H1 (cell line): ENCODE measurements around the gene EPB41L5. TPM values are rescaled to one million over a fixed set of nuclear protein-coding genes. Genes with fewer than 3 reads are reported as not detected.

Experiments
- CTCF ChIA-PET: fragments of 300-600 bp; sonication (Branson Sonifier 250); formaldehyde crosslinking; loops from one replicate; lab custom pipeline; 2021; ENCODE audit not compliant: partially characterized antibody; lab: Charles Lee
- POLR2A ChIA-PET: fragments of 300-600 bp; sonication (Branson Sonifier 250); formaldehyde crosslinking; loops from one replicate; lab custom pipeline; 2021; ENCODE audit warnings: inconsistent platforms; ENCODE audit not compliant: partially characterized antibody; lab: Charles Lee
- DNase-seq, 2 experiments: peaks; one replicate each; pipeline versions ENCODE4 v3.0.0 to v3.0.0-alpha.2; 2010 to 2022; ENCODE audit warnings: low spot score in 2 of 2, low read depth in 1 of 2, mixed read lengths in 1 of 2
- FAIRE-seq: peaks from 2 replicates; lab custom pipeline; 2011; peaks lifted over from hg19 to GRCh38; lab: Jason Lieb, UNC
- H2AFZ ChIP-seq: 2 replicates; pipeline ENCODE4 v1.8.1; 2012; ENCODE audit warnings: low read length, inconsistent platforms
- H2AK5ac ChIP-seq: 2 replicates; pipeline ENCODE4 v1.6.1; 2013; ENCODE audit warnings: low read depth, low read length
- H2BK120ac ChIP-seq: replicated peaks from 2 replicates; pipeline ENCODE3; 2013; ENCODE audit warnings: low read depth, low read length, inconsistent platforms
- H2BK12ac ChIP-seq: 2 replicates; pipeline ENCODE4 v1.6.1; 2013; ENCODE audit warnings: low read depth, low read length
- H2BK15ac ChIP-seq: 2 replicates; pipeline ENCODE4 v1.6.1; 2013; ENCODE audit warnings: low read length
- H2BK20ac ChIP-seq: 2 replicates; pipeline ENCODE4 v1.6.1; 2013; ENCODE audit warnings: low read length
- H2BK5ac ChIP-seq: 2 replicates; pipeline ENCODE4 v1.6.1; 2013; ENCODE audit warnings: low read depth, low read length
- H3K14ac ChIP-seq: 2 replicates; pipeline ENCODE4 v1.6.1; 2013; ENCODE audit warnings: inconsistent platforms; ENCODE audit not compliant: insufficient read length
- H3K18ac ChIP-seq: 2 replicates; pipeline ENCODE4 v1.6.1; 2013; ENCODE audit warnings: low read length; ENCODE audit errors: extremely low read depth
- H3K23ac ChIP-seq: 2 replicates; pipeline ENCODE4 v1.6.1; 2013; ENCODE audit warnings: inconsistent platforms; ENCODE audit not compliant: insufficient read length
- H3K23me2 ChIP-seq: 2 replicates; pipeline ENCODE4 v1.6.1; 2013; ENCODE audit warnings: low read depth, low read length
- H3K27ac ChIP-seq: 2 replicates; pipeline ENCODE4 v1.6.1; 2011; ENCODE audit warnings: low read depth, low read length, inconsistent platforms
- H3K27me3 ChIP-seq, 4 experiments: replicated peaks in 1 of 4; 1 replicate in 1 of 4; 2 replicates in 3 of 4; pipeline versions ENCODE4 v1.6.1 to v1.8.1; 2011 to 2013; ENCODE audit warnings: low read length in 3 of 4, mild to moderate bottlenecking in 3 of 4, inconsistent platforms in 2 of 4, mixed read lengths in 2 of 4, moderate library complexity in 1 of 4; ENCODE audit not compliant: control insufficient read depth in 3 of 4, insufficient read depth in 3 of 4; ENCODE audit errors: extremely low read depth in 1 of 4
- H3K36me3 ChIP-seq, 4 experiments: 2 replicates each; pipeline versions ENCODE4 v1.6.1 to v1.8.1; 2011 to 2013; ENCODE audit warnings: mild to moderate bottlenecking in 4 of 4, low read length in 3 of 4, moderate library complexity in 2 of 4, control low read depth in 1 of 4, inconsistent platforms in 1 of 4; ENCODE audit not compliant: insufficient read depth in 4 of 4, control insufficient read depth in 2 of 4
- H3K4ac ChIP-seq: replicated peaks from 2 replicates; pipeline ENCODE3; 2013; ENCODE audit warnings: low read length, low read depth, mixed read lengths, inconsistent platforms; ENCODE audit not compliant: insufficient read length
- H3K4me1 ChIP-seq, 4 experiments: replicated peaks in 1 of 4; 1 replicate in 1 of 4; 2 replicates in 3 of 4; pipeline versions ENCODE4 v1.6.1 to v1.8.1; 2011 to 2013; ENCODE audit warnings: low read length in 3 of 4, inconsistent platforms in 2 of 4, mixed read lengths in 1 of 4; ENCODE audit not compliant: insufficient read depth in 4 of 4, control insufficient read depth in 3 of 4
- H3K4me2 ChIP-seq, 2 experiments: 2 replicates each; pipeline versions ENCODE4 v1.6.1 to v1.8.1; 2011 to 2013; ENCODE audit warnings: low read depth in 2 of 2, low read length in 2 of 2, control low read depth in 1 of 2, inconsistent platforms in 1 of 2, mild to moderate bottlenecking in 1 of 2; ENCODE audit not compliant: insufficient read depth in 1 of 2
- H3K4me3 ChIP-seq, 4 experiments: fragments of 200-600, 300-600 bp in 1 of 4; sonication (generic), shearing (Covaris generic), sonication (Bioruptor Twin) in 1 of 4; 2 replicates each; pipeline versions ENCODE4 v1.5.1 to v1.8.1; 2011 to 2016; ENCODE audit warnings: low read length in 4 of 4, low read depth in 3 of 4, control low read depth in 2 of 4, inconsistent platforms in 2 of 4, mild to moderate bottlenecking in 2 of 4, mixed read lengths in 1 of 4, moderate library complexity in 1 of 4; ENCODE audit not compliant: insufficient read depth in 2 of 4; ENCODE audit errors: extremely low read depth in 1 of 4
- H3K56ac ChIP-seq: replicated peaks from 2 replicates; pipeline ENCODE3; 2013; ENCODE audit warnings: low read depth, mild to moderate bottlenecking, mixed read lengths, low read length, inconsistent platforms; ENCODE audit not compliant: insufficient read length
- H3K79me1 ChIP-seq: 2 replicates; pipeline ENCODE4 v1.6.1; 2013; ENCODE audit warnings: low read depth, low read length, control low read depth
- H3K79me2 ChIP-seq, 2 experiments: 2 replicates each; pipeline versions ENCODE4 v1.6.1 to v1.8.1; 2012 to 2013; ENCODE audit warnings: low read length in 2 of 2, mild to moderate bottlenecking in 2 of 2, inconsistent platforms in 1 of 2; ENCODE audit not compliant: insufficient read depth in 2 of 2, control insufficient read depth in 1 of 2
- H3K9ac ChIP-seq, 4 experiments: replicated peaks in 1 of 4; 1 replicate in 1 of 4; 2 replicates in 3 of 4; pipeline versions ENCODE4 v1.6.1 to v1.8.1; 2011 to 2013; ENCODE audit warnings: low read depth in 3 of 4, low read length in 3 of 4, control low read depth in 2 of 4, mild to moderate bottlenecking in 2 of 4, moderate library complexity in 2 of 4, inconsistent platforms in 1 of 4; ENCODE audit errors: extremely low read depth in 1 of 4
- H3K9me3 ChIP-seq, 2 experiments: 2 replicates each; pipeline versions ENCODE4 v1.6.1 to v1.8.1; 2012 to 2013; ENCODE audit warnings: mild to moderate bottlenecking in 2 of 2, moderate library complexity in 2 of 2, control low read depth in 1 of 2, inconsistent platforms in 1 of 2, low read depth in 1 of 2, low read length in 1 of 2, mixed read lengths in 1 of 2; ENCODE audit not compliant: insufficient read depth in 2 of 2
- H4K20me1 ChIP-seq, 2 experiments: replicated peaks in 1 of 2; 2 replicates each; pipeline versions ENCODE3 to v1.8.1; 2011 to 2013; ENCODE audit warnings: inconsistent platforms in 2 of 2, low read length in 2 of 2, mild to moderate bottlenecking in 1 of 2; ENCODE audit not compliant: insufficient read depth in 2 of 2, control insufficient read depth in 1 of 2
- H4K5ac ChIP-seq: 2 replicates; pipeline ENCODE4 v1.6.1; 2013; ENCODE audit warnings: low read length, low read depth, mixed read lengths, inconsistent platforms; ENCODE audit not compliant: insufficient read length
- H4K8ac ChIP-seq: 2 replicates; pipeline ENCODE4 v1.8.0; 2013; ENCODE audit warnings: mild to moderate bottlenecking, moderate library complexity, low read length, inconsistent platforms; ENCODE audit not compliant: insufficient read depth; ENCODE audit errors: extremely low read depth
- H4K91ac ChIP-seq: replicated peaks from 2 replicates; pipeline ENCODE3; 2013; ENCODE audit warnings: low read length, mixed read lengths, inconsistent platforms; ENCODE audit not compliant: insufficient read length
- CBX5 ChIP-seq: fragments of 300-800, 300-1000 bp; sonication (generic); IDR thresholded peaks from 2 replicates; pipeline ENCODE4 v1.7.1; 2016; ENCODE audit warnings: antibody characterized with exemption, low read length, low read depth
- GTF2F1 ChIP-seq: IDR thresholded peaks from 2 replicates; pipeline ENCODE4 v1.6.1; 2012; ENCODE audit warnings: low read depth, low read length, improper control_type of control experiment, borderline replicate concordance
- JUN ChIP-seq: IDR thresholded peaks from 2 replicates; pipeline ENCODE4 v1.6.1; 2011; ENCODE audit warnings: low read depth, mild to moderate bottlenecking, improper control_type of control experiment, low read length
- JUND ChIP-seq: IDR thresholded peaks from 2 replicates; pipeline ENCODE4 v1.6.1; 2011; ENCODE audit warnings: mild to moderate bottlenecking, improper control_type of control experiment, low read length
- KDM1A ChIP-seq: fragments of 200-600, 300-600 bp; sonication (generic); IDR thresholded peaks from 2 replicates; pipeline ENCODE4 v1.7.1; 2016; ENCODE audit warnings: mild to moderate bottlenecking, low read length, borderline replicate concordance
- KDM4A ChIP-seq: IDR thresholded peaks from one replicate; pipeline ENCODE4 v1.7.1; 2012; ENCODE audit warnings: low read depth, mild to moderate bottlenecking, moderate library complexity, low read length, inconsistent platforms; ENCODE audit not compliant: severe bottlenecking
- MAFK ChIP-seq: IDR thresholded peaks from 2 replicates; pipeline ENCODE4 v1.6.1; 2012; ENCODE audit warnings: low read depth, mild to moderate bottlenecking, improper control_type of control experiment, low read length
- NANOG ChIP-seq: IDR thresholded peaks from 2 replicates; pipeline ENCODE4 v1.6.1; 2011; ENCODE audit warnings: low read length, low read depth, mild to moderate bottlenecking, inconsistent platforms; ENCODE audit not compliant: insufficient read depth, poor library complexity, severe bottlenecking
- RAD21 ChIP-seq, 2 experiments: IDR thresholded peaks in 1 of 2; conservative IDR thresholded peaks in 1 of 2; 2 replicates each; pipeline ENCODE4 v1.6.1; 2011; ENCODE audit warnings: low read depth in 2 of 2, low read length in 2 of 2, improper control_type of control experiment in 1 of 2, inconsistent platforms in 1 of 2, mild to moderate bottlenecking in 1 of 2, moderate library complexity in 1 of 2
- SP1 ChIP-seq: IDR thresholded peaks from 2 replicates; pipeline ENCODE4 v1.6.1; 2011; ENCODE audit warnings: low read depth, low read length
- SP4 ChIP-seq: IDR thresholded peaks from 2 replicates; pipeline ENCODE4 v1.6.1; 2012; ENCODE audit warnings: low read length, inconsistent platforms
- TBP ChIP-seq: IDR thresholded peaks from 2 replicates; pipeline ENCODE4 v1.6.1; 2011; ENCODE audit warnings: low read depth, low read length, improper control_type of control experiment
- TCF12 ChIP-seq: IDR thresholded peaks from 2 replicates; pipeline ENCODE4 v1.6.1; 2011; ENCODE audit warnings: low read depth, mild to moderate bottlenecking, low read length
- ZNF274 ChIP-seq: IDR thresholded peaks from 2 replicates; pipeline ENCODE4 v1.7.0; 2012; ENCODE audit warnings: low read length, borderline replicate concordance; ENCODE audit errors: extremely low read depth
- WGBS, 2 experiments: shearing (Covaris generic) in 1 of 2; methylation state at CpG; one replicate each; pipeline versions ENCODE4 v1.1.6 to v1.1.7; 2013 to 2015; ENCODE audit warnings: low lambda C conversion rate in 2 of 2, mixed read lengths in 2 of 2, inconsistent platforms in 1 of 2, low coverage in 1 of 2, missing lambda C conversion rate in 1 of 2; ENCODE audit not compliant: insufficient replicate concordance in 2 of 2, insufficient coverage in 1 of 2, insufficient read length in 1 of 2; ENCODE audit errors: extremely low coverage in 1 of 2, missing lambda C conversion rate in 1 of 2; 5-methylcytosine and 5-hydroxymethylcytosine counted together
- polyA plus RNA-seq, 7 experiments: library from polyadenylated mRNA; depleted of rRNA in 3 of 7; stranded (reverse) in 5 of 7; unstranded in 2 of 7; fragments of >200 nt in 5 of 7; fragments of 200-250 nt in 2 of 7; gene quantifications; 1 replicate in 5 of 7; 2 replicates in 1 of 7; 4 replicates in 1 of 7; pipeline versions ENCODE4 v1.2.1 to v1.2.3, GENCODE V29; 2011 to 2013; ENCODE audit warnings: missing spikeins in 2 of 7, mixed read lengths in 2 of 7
- total RNA-seq: library from RNA; stranded (reverse); fragmentation: NEBNext Ultra II Directional; extraction: Animal tissue kit (Norgen Biotek cat#: 25700); gene quantifications from 2 replicates; pipeline ENCODE4 v1.2.1, GENCODE V29; 2021

EPB41L5 gene
- total and polyA plus RNA-seq, 2 of the 8 experiments (the other 6 are each of a cell fraction or from before 2014, with no cell fraction given), result 13.5 to 32.3 TPM

DNA sequence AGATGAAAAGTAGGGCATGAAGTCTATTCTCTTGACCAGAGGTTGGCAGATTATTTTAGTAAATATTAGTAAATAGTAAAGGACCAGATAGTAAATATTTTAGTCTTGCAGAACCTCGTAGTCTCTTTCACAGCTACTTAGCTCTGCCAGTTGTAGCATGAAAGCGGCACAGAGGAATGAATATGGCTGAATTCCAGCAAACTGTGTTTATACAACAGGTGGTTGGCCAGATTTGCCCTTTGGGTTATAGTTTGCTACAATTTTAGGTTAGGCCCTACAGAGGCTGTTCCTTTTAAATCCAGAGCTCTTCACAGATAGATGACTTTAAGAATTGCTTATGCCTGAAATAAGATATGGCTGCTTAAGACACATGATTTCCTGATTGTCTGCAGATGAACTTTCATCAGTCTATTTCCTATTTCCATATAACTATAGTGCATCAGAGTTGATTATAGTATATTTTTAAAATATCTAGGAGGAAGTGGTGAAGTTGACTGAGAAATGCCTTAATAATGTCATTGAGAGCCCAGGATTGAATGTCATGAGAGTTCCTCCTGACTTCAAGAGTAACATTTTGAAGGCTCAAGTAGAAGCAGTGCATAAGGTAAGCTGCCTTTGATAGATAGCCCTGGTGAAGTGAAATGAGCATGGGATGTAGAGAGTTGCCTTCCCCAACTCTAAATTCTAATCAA is 129.8 kb downstream of the EPB41L5 start:
- no peaks in the 10 kb centered on the region for H3K23me2 ChIP-seq
- no peaks in the 10 kb centered on the region for H3K36me3 ChIP-seq
- no peak for FAIRE-seq
- no peak overlapping the region for H3K9ac ChIP-seq
- POLR2A ChIA-PET, result interaction anchor here (0.6 to 1.7 kb wide), 2 partner anchors 130 to 312 kb away, joined by 3 read pairs; partner anchors contain the start of gene EPB41L5
- H2BK5ac ChIP-seq, result no peak overlapping the region
- H2AK5ac ChIP-seq, result no peak overlapping the region
- H2BK20ac ChIP-seq, result no peak overlapping the region
- no peak overlapping the region for H2BK15ac ChIP-seq
- WGBS, 2 experiments, result 90% methylated on average over 2 of the region's 2 CpGs; no CpG with 5 or more reads in 1 of the 2 experiments
- H4K8ac ChIP-seq, result no peak overlapping the region
- no peaks in the 10 kb centered on the region for H3K79me1 ChIP-seq
- H3K4ac ChIP-seq, result no peak overlapping the region
- DNase-seq, result no peak
- H3K14ac ChIP-seq, result no peak overlapping the region
- no peak overlapping the region for H2AFZ ChIP-seq
- no peak overlapping the region for H4K5ac ChIP-seq
- no peak overlapping the region for H4K91ac ChIP-seq
- H3K79me2 ChIP-seq, result no peaks in the 10 kb centered on the region
- TF ChIP-seq TBP (no peak), CBX5 (no peak), NANOG (no peak), SP1 (no peak), JUND (no peak), SP4 (no peak), TCF12 (no peak), RAD21 (IDR thresholded peaks at IDR 0.05 in 1 of 2, conservative IDR thresholded peaks at IDR 0.05 in 1 of 2; ENCODE audit: low read depth in 2 of 2, low read length in 2 of 2) (no peak), GTF2F1 (no peak), KDM1A (no peak), ZNF274 (no peak), MAFK (no peak), JUN (no peak), KDM4A (no peak)
- TF ChIP-seq, all 59 proteins: peak for 0
- Histone ChIP-seq H3K23ac (no peak overlapping the region), H2BK12ac (no peak overlapping the region), H3K27ac (no peak overlapping the region), H3K4me1 (no peaks in the 10 kb centered on the region), H3K18ac (no peak overlapping the region), H3K4me3 (no peak overlapping the region), H3K9me3 (no peaks in the 10 kb centered on the region), H2BK120ac (no peak overlapping the region), H3K56ac (no peak overlapping the region), H3K27me3 (no peaks in the 10 kb centered on the region), H3K4me2 (no peak overlapping the region), H4K20me1 (no peaks in the 10 kb centered on the region)
- CTCF ChIA-PET, result interaction anchor here (2.0 kb wide), 1 partner anchor 33 kb away, joined by 7 read pairs; no protein-coding TSS in a partner anchor
